Gastrocnemius medialis (tissue), 4 donors: ENCODE results near the gene SCRT2.

Experiments
- POLR2A ChIP-seq, 2 donors: fragments of 450-650 bp; IDR thresholded peaks; one replicate each; pipeline ENCODE4 v1.6.1; 2017; ENCODE audit warnings: antibody characterized with exemption in 2 of 2, mild to moderate bottlenecking in 2 of 2, moderate library complexity in 2 of 2
- TF ChIP-seq, protein P1 (sequence below), 5 experiments: fragments of 450-650 bp in 3 of 5; fragments of 200-600 bp in 2 of 5; sonication (generic) in 2 of 5; IDR thresholded peaks in 4 of 5; conservative IDR thresholded peaks in 1 of 5; 1 replicate in 4 of 5; 2 replicates in 1 of 5; pipeline ENCODE4 v1.5.1; 2016 to 2019; ENCODE audit warnings: antibody characterized with exemption in 5 of 5, mild to moderate bottlenecking in 3 of 5, moderate library complexity in 3 of 5

DNA sequence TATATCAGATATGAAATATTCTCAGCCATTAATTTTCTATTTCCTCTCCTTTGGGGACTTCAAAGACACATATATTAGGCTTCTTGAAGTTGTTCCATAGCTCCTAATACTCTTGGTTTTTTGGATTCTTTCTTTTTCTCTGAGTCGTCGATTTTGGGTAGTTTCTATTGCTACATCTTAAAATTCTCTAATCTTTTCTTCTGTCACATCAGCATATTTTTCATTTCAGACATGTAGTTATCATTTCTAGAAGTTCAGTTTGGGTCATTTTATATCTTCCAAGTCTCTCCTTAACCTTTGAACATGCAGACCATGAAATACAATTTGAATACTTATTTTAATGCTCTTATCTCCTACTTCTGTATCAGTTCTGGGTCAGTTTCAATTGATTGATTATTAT is 38.9 kb upstream of the SCRT2 start:
- TF ChIP-seq, protein P1, sequence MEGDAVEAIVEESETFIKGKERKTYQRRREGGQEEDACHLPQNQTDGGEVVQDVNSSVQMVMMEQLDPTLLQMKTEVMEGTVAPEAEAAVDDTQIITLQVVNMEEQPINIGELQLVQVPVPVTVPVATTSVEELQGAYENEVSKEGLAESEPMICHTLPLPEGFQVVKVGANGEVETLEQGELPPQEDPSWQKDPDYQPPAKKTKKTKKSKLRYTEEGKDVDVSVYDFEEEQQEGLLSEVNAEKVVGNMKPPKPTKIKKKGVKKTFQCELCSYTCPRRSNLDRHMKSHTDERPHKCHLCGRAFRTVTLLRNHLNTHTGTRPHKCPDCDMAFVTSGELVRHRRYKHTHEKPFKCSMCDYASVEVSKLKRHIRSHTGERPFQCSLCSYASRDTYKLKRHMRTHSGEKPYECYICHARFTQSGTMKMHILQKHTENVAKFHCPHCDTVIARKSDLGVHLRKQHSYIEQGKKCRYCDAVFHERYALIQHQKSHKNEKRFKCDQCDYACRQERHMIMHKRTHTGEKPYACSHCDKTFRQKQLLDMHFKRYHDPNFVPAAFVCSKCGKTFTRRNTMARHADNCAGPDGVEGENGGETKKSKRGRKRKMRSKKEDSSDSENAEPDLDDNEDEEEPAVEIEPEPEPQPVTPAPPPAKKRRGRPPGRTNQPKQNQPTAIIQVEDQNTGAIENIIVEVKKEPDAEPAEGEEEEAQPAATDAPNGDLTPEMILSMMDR (IDR thresholded peaks at IDR 0.05 in 4 of 5, conservative IDR thresholded peaks at IDR 0.05 in 1 of 5): no peak
- no peak for TF ChIP-seq POLR2A (IDR thresholded peaks at IDR 0.05)
